Stimulated activated CD8-positive, alpha-beta memory T cell treated with anti-CD3 and anti-CD28 coated beads, Interleukin-7, amount 100 ng/mL, for 48 hours (primary cell): ENCODE measurements around the gene CDK4.
A peak's percentile ranks its signal among the peaks of the same experiment; 100 is the strongest.

Source experiments
- DNase-seq, 2 donors: peaks; one replicate each; pipeline ENCODE4 v3.0.0-alpha.2; 2020; ENCODE audit warnings: low read depth in 1 of 2; ENCODE audit errors: extremely low read depth in 1 of 2

Gene CDK4

DNA sequence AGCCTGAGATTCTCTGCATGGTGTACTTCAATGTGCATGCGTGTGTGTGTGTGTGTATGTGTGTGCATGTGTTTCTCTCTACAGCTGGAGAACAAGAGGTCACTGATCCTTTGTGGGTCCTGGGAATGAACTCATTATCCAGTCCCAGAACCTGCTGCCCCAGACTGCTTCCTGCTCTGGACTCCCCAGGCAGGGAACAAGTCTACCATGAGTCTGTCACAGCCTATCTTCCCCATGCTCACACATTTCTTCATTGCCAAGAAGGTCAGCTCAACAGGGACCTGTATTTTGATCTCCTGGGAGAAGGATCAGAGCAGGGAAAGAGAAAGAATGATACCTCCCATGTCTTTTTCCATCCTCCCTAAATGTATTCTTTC, 10.7 kb downstream of the CDK4 start:
- no peak for DNase-seq

DNA sequence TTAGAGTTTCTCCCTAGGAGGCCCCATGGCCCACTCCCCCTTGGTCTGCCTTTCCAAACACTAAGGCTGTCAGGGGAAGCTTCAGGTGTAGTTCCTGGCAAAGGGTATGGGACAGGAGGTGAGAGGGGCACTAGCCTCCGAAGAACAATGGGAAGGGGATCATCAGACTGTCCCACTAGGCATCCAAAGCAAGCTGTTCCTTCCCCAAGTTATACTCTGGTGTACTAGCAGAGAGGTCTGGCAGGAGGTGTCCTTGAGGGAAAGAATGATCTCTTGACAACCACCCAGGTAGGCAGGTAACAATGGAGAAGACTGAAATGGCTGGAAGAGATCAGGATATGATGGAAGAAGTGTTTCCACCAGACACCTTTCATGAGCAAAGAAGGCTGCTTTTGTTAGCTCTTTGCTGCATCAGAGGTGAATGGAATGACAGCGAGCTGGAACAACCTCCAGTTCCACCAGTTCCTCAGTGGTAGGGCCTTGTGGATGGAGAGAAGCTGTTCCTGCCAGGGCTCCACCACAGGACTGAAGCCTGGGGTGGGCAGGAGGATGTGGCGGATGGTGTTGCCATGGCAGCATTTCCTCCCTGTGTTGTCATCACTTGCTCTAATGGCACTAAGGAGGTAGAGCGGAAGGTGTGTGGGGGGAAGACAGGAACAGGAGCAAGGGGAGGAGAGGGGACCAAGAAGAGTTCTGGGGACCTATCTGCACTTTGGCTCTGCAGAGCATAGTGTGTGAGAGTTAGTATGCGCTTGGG, 11.3 kb downstream of the CDK4 start:
- peak in 1 of 2 donors; percentile 76 for DNase-seq

DNA sequence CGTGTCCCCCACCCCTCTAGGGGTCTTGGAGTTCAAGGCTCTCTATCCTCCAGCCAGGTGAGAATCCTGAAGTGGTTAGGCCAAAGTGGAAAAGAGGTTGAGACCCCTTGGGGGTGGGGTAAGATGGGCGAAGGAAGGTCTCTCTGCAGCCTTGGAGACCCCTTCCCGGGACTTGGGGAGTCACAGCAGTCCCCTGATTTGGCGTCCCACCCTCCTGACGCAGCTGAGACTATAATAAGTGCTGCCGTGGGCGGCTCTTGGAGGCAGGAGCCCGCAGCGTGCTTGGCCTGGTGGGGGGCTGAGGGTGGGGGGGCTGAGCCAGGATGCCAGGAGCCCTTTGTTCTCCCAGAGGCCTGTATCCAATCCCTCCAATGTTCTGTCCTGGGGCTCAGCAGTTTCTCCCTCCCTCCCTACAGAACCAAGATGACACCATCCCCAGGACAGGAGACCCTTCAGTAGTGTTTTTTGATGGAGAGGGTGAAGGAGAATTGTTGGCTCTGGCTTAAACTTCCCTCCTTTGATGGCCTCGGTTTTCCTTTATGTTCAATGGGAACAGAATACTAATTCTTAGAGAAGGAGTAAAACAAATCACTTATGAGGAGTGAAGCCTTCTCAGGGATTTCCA, 12.1 kb downstream of the CDK4 start:
- DNase-seq = no peak

DNA sequence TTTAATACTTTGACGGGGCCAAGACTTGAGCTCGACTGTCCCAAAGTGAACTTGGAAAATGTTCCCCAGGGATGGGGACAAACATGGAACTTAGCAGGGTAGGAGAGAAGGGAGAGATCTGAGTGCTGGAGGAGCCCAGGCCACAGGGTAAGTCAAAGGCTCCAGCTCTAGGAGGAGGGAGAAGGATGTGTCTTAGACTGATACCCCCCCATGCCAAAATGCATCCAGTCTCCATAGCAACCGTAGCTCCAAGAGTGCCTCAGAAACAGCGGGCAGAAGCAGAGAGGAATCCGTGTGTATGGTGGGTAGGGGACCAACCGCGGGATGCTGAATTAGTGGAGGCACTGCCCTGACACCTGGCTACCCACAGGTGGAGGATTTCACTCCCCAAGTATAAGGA, 12.7 kb downstream of the CDK4 start:
- DNase-seq = no peak

DNA sequence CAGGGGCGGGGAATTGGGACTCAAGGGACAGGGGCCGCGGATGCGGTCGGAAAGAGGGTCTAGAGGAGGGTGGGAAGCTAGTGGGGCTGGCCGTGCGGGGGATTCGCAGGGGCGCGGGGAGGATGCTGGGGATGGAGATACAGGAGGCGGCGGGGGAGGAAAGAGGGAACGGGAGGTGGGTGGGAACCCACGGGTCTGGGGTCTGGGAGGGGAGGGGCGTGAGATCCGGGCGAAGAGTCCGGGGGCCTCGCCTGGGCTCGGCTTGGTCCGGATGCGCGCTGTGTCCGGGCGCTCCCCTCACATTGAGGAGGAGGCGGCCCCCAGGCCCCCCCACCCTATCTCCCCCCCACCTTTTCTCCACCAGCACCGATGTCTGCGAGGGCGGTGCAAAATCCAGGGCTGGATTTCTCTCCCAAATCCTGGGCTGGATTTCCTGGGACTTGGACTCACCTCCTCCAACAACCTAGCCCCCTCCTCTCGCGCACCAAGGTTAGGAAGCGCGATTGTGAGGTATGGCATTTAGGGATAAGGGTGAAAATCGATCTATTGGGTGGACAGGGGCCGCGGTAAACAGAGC, 13.4 kb downstream of the CDK4 start, which contains the start of gene AGAP2:
AGAP2 (minus strand) TSS at position 82 of the 577 bp plus-strand sequence. CDS start 496 bp downstream, outside the sequence.
- no peak for DNase-seq

DNA sequence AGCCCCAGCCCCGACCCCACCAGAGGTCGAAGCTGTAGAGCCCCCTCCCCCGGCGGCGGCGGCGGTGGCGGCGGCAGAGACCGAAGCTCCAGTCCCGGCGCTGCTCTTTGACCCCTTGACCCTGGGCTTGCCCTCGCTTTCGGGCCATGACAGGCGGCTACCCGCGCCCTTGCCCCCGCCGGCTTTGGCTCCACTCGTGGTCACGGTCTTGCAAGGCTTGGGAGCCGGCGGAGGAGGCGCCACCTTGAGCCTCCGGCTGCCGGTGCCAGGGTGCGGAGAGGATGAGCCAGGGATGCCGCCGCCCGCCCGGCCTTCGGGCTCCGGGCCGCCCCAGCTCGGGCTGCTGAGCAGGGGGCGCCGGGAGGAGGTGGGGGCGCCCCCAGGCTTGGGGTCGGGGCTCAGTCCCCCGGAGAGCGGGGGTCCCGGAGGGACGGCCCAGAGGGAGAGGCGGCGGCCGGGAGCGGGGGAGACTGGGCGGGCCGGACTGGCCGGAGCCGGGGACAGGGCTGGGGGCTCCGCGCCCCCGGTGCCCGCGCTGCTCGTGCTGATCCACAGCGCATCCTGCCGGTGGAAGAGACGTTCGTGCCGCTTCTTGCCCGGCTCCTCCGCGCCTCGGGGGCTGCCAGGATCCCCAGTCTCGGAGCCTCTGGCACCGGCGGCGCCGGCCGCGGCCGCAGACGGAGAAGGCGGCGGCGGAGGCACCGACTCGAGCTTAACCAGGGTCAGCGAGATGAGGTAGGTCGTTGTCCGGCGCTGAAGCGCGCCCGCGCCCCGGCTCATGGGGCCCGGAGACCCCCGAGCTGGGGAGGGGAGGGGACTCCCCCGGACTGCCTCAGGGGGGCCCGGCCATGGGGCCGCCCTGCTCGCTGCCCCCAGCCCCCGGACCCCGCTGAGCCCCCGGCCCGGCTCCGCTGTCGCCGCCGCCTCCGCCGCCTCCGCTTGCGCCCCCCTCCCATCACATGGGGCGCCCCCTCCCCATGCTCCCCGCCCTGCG, 14.3 kb downstream of the CDK4 start:
- no peak for DNase-seq

DNA sequence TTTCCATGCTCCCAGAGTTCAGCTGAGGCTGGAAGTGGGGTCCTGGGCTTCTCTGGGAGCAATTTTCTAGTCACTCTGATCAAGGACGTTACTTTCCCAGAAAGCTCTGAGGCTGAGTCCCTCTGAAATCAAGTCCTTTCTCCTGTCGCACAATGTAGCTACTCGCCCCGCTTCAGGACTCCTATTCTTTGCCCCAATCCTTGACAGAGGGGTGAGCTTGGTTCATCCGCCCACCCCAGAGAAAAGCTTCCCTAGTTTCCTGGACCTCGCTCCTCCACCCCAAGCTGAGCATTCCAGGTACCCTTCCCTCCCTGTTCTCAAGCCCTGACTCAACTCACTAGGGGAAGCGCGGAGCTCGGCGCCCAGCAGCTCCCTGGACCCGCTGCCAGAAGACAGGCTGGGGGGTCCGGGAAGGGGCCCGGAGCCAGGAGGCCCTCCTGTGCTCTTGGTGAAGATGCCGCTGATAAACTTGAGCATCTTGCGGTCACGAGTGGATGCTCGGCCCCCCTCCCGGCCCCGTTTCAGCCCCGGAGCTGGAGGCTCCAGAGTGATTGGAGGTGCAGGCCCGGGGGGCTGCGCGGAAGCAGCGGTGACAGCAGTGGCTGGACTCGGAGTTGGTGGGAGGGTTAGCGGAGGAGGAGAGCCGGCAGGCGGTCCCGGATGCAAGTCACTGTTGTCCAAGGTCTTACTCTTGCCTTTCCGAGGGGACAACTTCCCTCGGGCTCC, 15.2 kb downstream of the CDK4 start:
- DNase-seq = no peak

DNA sequence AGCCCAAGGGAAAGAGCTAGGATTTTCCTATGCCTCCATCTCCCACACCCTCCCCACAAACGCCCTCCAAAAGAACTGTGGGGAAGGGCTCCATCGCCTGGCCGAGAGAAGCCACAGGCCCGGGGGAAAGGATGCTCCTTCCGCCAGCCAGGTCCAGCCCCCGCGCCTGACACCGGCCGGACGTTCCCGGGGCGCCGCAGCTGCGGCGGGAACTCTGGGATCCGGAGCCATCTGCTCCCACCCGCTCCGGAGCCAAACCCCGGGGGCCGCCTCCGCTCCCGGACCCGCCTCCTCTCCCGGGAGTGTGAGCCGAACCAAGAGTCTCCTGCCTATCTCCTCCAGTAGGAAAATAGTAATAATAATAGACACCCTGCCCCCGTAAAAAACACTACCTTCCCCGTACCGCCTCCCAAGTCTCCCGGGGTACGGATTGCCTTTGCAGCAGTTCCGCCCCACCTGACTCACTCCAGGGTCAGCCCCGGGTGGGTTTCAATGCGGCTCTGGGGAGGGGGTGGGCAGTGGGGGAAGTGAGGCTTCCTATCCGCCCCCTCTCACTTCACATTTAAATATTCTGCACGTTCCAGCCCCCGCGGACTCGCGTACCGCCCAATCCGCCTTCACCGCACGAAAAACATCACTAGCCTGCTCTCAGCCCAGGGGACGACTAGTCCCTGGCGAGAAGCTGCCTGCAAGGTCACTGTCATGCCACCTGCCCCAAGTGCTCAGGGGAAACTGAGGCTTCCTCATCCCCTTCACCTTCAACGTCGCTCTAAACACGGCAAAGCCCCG, 16.0 kb downstream of the CDK4 start:
- DNase-seq = no peak

DNA sequence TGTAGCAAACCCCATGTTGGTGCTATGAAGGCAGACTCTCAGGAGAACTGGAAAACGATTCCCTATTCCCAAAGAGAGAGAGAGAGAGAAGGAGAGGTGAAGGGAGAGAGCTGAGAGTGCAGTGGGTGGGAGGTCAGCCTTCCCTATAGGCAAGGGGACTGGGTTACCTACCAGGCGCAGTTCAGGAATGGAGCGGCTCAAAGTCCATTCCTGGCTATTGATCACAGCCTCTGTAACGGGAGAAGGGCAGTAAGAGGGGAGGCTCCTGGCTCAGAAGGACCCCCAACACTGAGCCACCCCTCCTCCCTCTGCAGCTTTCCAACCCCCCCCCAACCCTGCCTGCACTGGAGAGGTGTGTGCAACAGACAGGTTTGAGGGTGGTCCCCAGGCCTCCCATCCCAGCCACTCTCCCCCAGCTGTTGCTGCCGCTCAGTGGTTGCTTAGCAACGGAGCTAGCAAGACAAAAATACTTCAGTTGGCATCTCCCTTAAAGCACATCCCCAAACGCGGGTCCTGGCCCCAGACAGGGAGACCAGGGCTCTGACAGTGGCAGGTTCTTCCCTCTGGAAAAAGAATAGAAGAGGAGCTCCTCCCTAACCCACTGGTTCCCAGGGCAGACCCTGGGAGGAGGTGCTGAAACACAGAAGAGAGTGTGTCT, 16.8 kb downstream of the CDK4 start:
- no peak for DNase-seq

DNA sequence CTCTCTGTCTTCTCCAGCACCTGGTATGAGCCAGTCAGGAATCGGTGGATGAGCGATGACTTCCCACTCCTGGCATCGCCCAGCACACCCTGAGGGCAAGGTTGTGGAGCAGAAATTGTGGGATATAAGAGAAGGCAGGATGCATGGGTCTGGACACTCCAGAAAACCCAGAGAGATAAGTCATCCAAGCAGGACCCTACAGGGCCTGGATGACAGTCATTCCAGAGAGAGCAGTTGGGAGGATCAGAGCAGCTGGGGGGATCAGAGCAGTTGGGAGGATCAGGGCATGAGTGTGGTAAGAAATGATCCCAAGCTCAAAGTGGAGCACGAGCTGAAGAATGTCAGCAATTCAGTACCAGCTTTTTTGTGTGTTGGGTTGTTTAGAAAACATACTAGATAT, 17.5 kb downstream of the CDK4 start:
- no peak for DNase-seq

DNA sequence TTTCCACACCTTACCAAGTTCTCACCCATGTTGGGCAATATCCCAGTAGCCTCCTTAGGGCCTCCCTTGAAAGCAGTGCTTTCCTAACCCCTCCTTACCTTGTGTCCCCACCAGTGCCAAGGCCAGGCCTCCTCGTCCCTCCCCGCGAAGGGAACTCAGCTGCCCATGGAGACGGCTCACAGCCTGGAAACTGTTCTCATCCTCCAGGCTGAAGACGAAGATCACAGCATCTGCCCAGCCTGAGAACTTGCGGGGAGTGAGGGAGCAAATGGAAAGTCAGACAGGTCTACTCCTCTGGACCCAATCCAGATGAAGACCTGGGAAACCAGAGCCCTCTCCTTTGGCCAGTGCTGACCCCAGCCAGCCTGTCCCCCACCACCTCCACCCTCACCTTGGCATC, 18.2 kb downstream of the CDK4 start:
- DNase-seq = no peak

DNA sequence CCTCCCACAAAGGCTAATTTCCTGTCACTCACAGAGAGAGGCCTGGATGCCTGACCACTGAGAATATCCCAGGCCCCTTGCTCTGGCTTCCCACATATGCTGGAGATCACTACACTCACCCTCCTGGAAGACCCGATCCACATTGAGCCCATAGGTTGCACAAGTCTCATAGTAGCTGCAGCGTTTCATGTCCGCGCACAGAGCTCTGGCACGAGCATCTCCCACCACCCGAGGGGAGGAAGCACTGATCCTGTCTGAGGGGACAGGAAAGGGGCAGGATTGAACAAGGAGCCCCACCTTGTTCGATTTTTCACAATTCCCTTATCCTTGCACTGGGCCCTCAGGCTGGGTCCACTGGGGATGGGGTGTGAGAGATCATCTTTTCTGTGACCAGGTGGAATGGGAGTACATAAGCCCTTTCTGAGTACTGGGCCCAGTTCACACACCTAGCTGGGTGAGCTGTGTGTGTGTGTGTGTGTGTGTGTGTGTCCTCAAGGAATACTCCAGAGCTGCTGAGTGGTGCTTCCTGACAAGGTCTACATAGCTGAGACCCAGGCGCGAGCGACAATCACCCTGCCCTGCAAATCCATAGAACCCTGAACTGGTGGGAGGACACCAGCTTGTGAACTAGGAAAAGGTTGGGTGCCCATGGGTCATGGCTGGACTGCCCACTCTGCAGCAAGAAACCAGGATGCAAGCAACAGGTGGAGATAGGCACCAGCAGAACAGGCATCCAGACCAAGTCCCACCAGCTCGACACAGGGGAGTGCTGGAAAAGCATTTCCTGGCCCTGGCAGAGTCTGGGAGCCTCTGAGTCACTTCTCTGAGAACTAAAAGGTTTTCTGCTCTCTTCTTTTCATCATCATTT, 19.1 kb downstream of the CDK4 start:
- no peak for DNase-seq

DNA sequence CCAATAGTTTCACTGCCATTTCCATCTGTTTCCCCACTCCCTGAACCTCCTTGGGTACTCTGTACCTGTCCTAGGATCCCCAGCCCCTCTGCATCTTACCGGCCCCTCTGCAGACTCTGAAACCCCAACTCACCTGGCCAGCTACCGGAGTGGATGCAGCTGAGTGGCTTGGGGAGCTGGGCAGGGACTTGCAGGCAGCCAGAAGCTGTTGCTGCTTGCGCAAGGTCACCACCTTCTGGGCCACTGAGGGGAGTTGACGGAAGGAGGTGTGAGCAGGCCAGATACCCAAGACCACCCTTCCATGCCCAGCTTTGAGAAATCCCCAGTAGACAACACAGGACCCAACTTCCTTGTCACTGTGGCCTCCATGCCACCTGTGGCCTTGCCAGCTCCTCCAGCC, 19.8 kb downstream of the CDK4 start:
- DNase-seq = no peak

DNA sequence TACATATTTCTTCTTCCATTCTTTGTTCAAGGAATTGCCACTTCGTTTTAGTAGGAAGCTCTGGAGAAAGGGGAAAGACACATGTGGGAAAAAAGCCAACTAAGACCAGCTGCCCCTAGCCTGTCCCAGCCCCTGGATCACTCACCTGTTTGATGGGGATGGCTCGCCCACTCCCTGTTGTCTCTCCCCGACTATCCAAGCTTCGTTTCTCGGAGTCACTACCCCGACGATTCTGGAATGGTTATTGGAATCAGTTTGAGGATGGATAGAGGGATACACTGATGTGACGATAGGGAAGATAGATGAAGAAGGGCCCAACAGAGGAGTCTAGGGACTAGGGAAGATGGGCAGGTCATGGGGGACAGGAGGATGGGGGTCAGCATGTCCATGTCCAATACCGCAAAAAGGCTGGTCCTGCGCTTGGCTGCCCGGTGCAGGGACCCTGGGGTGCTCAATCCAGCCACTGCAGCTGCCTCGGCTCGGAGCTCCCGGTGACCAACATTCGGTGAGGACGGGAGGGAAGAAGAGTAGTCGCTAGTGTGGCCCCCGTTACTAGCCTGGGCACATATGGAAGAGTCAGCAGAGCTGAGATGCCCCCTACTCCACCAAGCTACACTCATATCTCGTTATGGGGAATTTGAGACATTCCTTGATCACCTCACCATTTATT, 20.6 kb downstream of the CDK4 start:
- DNase-seq = no peak

DNA sequence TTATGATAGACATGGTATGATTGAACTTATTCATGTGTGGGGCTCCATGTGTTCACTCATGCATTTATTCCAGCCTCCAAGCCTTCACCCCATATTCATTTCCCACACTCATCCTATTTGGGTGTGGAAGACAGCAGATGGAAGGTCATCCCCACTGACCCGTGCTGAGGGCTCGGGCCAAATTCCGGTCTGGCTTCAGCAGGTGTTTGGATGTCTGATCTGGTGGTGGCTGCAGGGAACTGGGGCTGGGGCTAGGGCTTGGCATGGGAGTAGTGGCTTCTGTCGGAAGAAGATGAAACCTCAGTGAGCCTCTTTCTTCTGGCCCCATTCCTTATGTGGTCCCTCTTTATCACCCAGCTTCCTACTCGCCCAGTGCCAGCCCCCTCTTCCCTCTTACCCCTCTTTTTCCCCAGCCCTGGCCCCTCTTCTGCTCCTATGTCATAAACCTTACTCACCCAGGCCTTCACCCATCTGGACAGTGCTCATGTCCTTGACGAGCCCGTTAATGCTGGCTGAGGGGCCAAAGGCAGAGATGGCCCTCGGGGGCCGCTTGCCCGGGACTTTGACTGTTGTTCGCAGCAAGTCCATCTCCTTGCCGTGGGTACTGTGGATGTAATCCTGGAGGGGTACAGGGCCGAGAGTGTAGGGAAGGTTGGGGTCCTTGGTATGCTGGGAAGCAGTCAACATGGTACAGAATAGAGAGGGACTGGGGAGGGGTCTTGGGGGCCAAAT, 21.6 kb downstream of the CDK4 start:
- no peak for DNase-seq

DNA sequence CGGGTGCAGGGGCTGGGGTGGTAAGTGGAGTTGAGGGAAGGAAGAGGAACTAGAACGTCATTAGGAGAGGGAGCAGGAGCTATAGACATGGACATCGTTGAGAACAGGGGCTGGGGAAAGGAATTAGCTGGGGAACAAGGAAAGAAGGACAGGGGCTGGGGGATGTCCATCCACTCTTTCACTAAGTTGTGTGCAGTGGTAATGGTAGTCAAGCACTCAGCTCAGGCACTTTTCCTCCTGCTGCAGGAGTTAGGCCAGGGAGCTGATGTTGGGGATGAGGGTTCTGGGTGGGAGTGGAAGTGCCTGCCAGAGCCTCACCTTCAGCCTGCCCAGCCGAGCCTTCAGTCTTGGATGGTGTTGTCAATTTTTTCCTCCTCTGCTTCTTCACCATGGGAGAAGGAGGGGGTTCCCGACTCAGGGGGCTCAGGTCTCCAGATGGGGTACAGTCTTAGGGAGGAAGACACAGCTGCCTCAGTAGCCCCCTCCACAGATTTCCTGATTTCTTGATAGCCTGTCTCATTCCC, 22.7 kb downstream of the CDK4 start:
- DNase-seq = no peak
